Heart left ventricle (tissue), 16 donors: Measurements from ENCODE around the gene IGLON5. TPM values are rescaled to one million over a fixed set of nuclear protein-coding genes. Genes with fewer than 3 reads are reported as not detected.

ENCODE experiments used
- ATAC-seq, 4 donors: fragments of 200-7000 bp; cut with Tn5 transposase; one replicate each; pipeline ENCODE4 v1.9.1; 2020 to 2022; ENCODE audit warnings: moderate library complexity in 4 of 4, mild to moderate bottlenecking in 3 of 4, moderate number of reproducible peaks in 1 of 4
- DNase-seq, 5 donors: peaks; one replicate each; pipeline ENCODE4 v3.0.0-alpha.2; 2020
- H3K27ac ChIP-seq, 12 donors: fragments of 200-600 bp; sonication (generic) in 4 of 12; one replicate each; pipeline versions ENCODE4 v1.5.0 to v1.8.0; 2016 to 2022; ENCODE audit warnings: mild to moderate bottlenecking in 2 of 12
- H3K27me3 ChIP-seq, 9 donors: fragments of 200-600 bp; sonication (generic) in 2 of 9; one replicate each; pipeline versions ENCODE4 v1.5.1 to v1.8.0; 2016 to 2022; ENCODE audit warnings: mild to moderate bottlenecking in 3 of 9
- H3K36me3 ChIP-seq, 9 donors: fragments of 200-600 bp; sonication (generic) in 2 of 9; one replicate each; pipeline versions ENCODE4 v1.5.0 to v1.8.0; 2018 to 2022; ENCODE audit warnings: mild to moderate bottlenecking in 2 of 9
- H3K4me1 ChIP-seq, 12 donors: fragments of 200-600 bp; sonication (generic) in 4 of 12; one replicate each; pipeline versions ENCODE4 v1.5.0 to v1.8.0; 2016 to 2022; ENCODE audit warnings: mild to moderate bottlenecking in 3 of 12
- H3K4me3 ChIP-seq, 12 donors: fragments of 200-600 bp; sonication (generic) in 4 of 12; one replicate each; pipeline versions ENCODE4 v1.5.0 to v1.8.0; 2017 to 2022; ENCODE audit warnings: mild to moderate bottlenecking in 9 of 12, moderate library complexity in 4 of 12
- H3K9me3 ChIP-seq, 12 donors: fragments of 200-600 bp; sonication (generic) in 4 of 12; one replicate each; pipeline versions ENCODE4 v1.5.0 to v1.8.0; 2016 to 2022; ENCODE audit warnings: mild to moderate bottlenecking in 1 of 12
- POLR2A ChIP-seq, 2 donors: fragments of 450-650 bp; IDR thresholded peaks; one replicate each; pipeline ENCODE4 v1.6.1; 2017; ENCODE audit warnings: antibody characterized with exemption in 2 of 2, mild to moderate bottlenecking in 2 of 2, moderate library complexity in 2 of 2
- WGBS, 4 donors: extraction: QIAGEN DNeasy Blood & Tissue Kit in 2 of 4; methylation state at CpG; one replicate each; pipeline versions ENCODE4 v1.1.5 to v1.1.7; 2013 to 2018; 5-methylcytosine and 5-hydroxymethylcytosine counted together
- intact Hi-C, 10 donors: fragments of 100-400 bp; cut with DNase I; formaldehyde crosslinking; loops; one replicate each; pipeline versions ENCODE4 v1.11.1 to v1.14.2; 2022
- polyA plus RNA-seq, 2 donors: library from polyadenylated mRNA; stranded (reverse); fragments of 200-250 nt; gene quantifications; one replicate each; pipeline ENCODE4 v1.2.3, GENCODE V29; 2013
- total RNA-seq, 9 donors: library from RNA; depleted of rRNA in 2 of 9; stranded (reverse); fragments of >200 nt in 2 of 9; fragmentation: NEBNext Ultra II Directional in 3 of 9; extraction: Animal tissue kit (Norgen Biotek cat#: 25700) in 3 of 9; gene quantifications; one replicate each; pipeline versions ENCODE4 v1.1.0 to v1.2.4, GENCODE V29; 2016 to 2023
- TF ChIP-seq, protein P1 (sequence below), 12 donors: fragments of 200-600 bp; sonication (generic) in 4 of 12; IDR thresholded peaks; one replicate each; pipeline versions ENCODE4 v1.5.0 to v1.8.0; 2018 to 2022; ENCODE audit warnings: antibody characterized with exemption in 12 of 12, mild to moderate bottlenecking in 5 of 12
- donor health status: ischemic (EF 13 %, LVEDD 7.1; RV severe dilation, severe dysfunction).
- donor health status: healthy with polysubstance abuse.
- donor health status: DM: no; HTN: yes; CAD: no.
- donor health status: DM: no; HTN: no; CAD: no.
- donor health status: ischemic (EF 25% LVEDD 6.9; RV normal size, moderate dysfunction).
- donor health status: ischemic (EF 25% LVEDD 5.7; RV mildly dilated, moderate dysfunction).
- donor health status: healthy.
- donor health status: DM: yes; HTN: yes; CAD: no.
- donor health status: ischemic (EF 35%, LVEDD 5.7; RV mildly dilated, moderate dysfunction).
- donor health status: nonischemic (EF 11% LVEDD 7.7; RV severe dilation, severe dysfunction).
- donor health status: DM: yes; HTN: yes; CAD: no.
- donor health status: PGD.
- donor health status: ischemic (EF 29% LVEDD 5.4; RV normal size, mild dysfunction).
- donor health status: nonischemic (EF 23%, LVEDD 6.1; RV moderate dilation, normal function).

Gene IGLON5
- total and polyA plus RNA-seq, 11 donors, result 0.09 to 0.10 TPM; not detected in 9

- DNase-seq (no peak), ATAC-seq (no peak)
- Histone ChIP-seq H3K9me3 (no peaks in the 10 kb centered on the region), H3K36me3 (no peaks in the 10 kb centered on the region), H3K4me3 (no peak overlapping the region), H3K27me3 (peaks cover 0 to 27% (median 0%) of the 10 kb centered on the region in 9 donors), H3K4me1 (peaks cover 0 to 14% (median 0%) of the 10 kb centered on the region in 12 donors), H3K27ac (no peak overlapping the region)
- TF ChIP-seq, protein P1, sequence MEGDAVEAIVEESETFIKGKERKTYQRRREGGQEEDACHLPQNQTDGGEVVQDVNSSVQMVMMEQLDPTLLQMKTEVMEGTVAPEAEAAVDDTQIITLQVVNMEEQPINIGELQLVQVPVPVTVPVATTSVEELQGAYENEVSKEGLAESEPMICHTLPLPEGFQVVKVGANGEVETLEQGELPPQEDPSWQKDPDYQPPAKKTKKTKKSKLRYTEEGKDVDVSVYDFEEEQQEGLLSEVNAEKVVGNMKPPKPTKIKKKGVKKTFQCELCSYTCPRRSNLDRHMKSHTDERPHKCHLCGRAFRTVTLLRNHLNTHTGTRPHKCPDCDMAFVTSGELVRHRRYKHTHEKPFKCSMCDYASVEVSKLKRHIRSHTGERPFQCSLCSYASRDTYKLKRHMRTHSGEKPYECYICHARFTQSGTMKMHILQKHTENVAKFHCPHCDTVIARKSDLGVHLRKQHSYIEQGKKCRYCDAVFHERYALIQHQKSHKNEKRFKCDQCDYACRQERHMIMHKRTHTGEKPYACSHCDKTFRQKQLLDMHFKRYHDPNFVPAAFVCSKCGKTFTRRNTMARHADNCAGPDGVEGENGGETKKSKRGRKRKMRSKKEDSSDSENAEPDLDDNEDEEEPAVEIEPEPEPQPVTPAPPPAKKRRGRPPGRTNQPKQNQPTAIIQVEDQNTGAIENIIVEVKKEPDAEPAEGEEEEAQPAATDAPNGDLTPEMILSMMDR (IDR thresholded peaks at IDR 0.05), result no peak
- TF ChIP-seq POLR2A (IDR thresholded peaks at IDR 0.05), result no peak
- WGBS, 4 donors, result 75 to 81% (median 78%) methylated on average over 8 of the region's 8 CpGs
- intact Hi-C loops, result no loop called here
Measured at GRCh38 chr19:51274049-51274770, 37.2 kb upstream of the IGLON5 start.

- WGBS, 4 donors, result 75 to 85% (median 79%) methylated on average over 3 of the region's 3 CpGs
- Histone ChIP-seq H3K36me3 (no peaks in the 10 kb centered on the region), H3K9me3 (no peaks in the 10 kb centered on the region), H3K27ac (no peak overlapping the region), H3K4me3 (no peak overlapping the region), H3K4me1 (peaks cover 0 to 5% (median 0%) of the 10 kb centered on the region in 12 donors), H3K27me3 (peaks cover 0 to 17% (median 4%) of the 10 kb centered on the region in 9 donors)
- DNase-seq (no peak), ATAC-seq (no peak)
- intact Hi-C loops, result no loop called here
- TF ChIP-seq, protein P1 (IDR thresholded peaks at IDR 0.05), result no peak
- no peak for TF ChIP-seq POLR2A (IDR thresholded peaks at IDR 0.05)
Measured at GRCh38 chr19:51277112-51277511, 34.3 kb upstream of the IGLON5 start.

DNA sequence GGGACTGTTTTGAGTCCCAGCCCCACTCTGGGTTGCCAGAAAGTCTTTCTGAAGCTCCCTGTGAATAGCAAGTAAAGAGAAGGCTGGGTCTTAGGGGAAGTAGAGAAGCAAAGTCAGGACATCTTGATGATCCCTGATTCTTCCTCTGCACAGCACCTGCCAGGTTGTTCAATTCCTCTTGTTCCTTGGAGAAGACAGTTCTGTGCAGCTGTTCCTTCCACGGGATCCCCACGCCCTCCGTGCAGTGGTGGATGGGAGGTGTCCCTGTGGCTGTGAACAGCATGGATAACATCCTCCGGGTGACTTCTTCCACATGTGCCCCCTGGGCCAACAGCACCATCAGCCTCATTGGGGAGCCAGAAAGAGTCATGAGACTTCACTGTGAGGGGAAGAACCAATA is 29.1 kb upstream of the IGLON5 start:
- ATAC-seq, result no peak
- H3K4me3 ChIP-seq, result no peak overlapping the region
- DNase-seq, result no peak
- TF ChIP-seq, protein P1 (IDR thresholded peaks at IDR 0.05), result no peak
- no peak for TF ChIP-seq POLR2A (IDR thresholded peaks at IDR 0.05)
- peaks cover 0 to 8% (median 0%) of the 10 kb centered on the region in 12 donors for H3K9me3 ChIP-seq
- H3K4me1 ChIP-seq, result no peaks in the 10 kb centered on the region
- intact Hi-C loops, result no loop called here
- WGBS, 4 donors, result 79 to 84% (median 83%) methylated on average over 4 of the region's 4 CpGs
- H3K36me3 ChIP-seq, result no peaks in the 10 kb centered on the region
- no peak overlapping the region for H3K27ac ChIP-seq
- peaks cover 0 to 24% (median 4%) of the 10 kb centered on the region in 9 donors for H3K27me3 ChIP-seq

DNA sequence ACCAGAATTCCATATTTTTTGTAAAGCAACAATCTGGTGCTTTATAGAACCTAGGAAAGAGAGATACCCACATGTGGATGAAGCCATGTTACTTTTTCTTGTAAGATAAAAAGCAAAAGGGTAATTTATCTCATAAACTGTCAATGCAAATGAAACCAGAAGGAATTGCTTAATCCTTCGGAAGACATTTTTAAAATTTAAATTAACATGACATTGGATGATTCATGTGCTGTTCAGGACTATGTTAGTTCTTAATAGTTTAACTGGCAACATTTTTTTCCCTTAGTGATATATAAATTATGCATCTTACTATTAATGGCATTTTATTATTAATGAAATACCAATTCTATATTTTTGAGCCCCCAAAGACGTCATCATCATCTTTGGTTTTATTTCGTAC is 25.8 kb upstream of the IGLON5 start:
- WGBS, 4 donors, result 65 to 81% (median 73%) methylated on average over 3 of the region's 3 CpGs
- no peaks in the 10 kb centered on the region for H3K36me3 ChIP-seq
- H3K4me1 ChIP-seq, result no peaks in the 10 kb centered on the region
- no peak overlapping the region for H3K27ac ChIP-seq
- ATAC-seq (no peak), DNase-seq (no peak)
- H3K27me3 ChIP-seq, result peaks cover 0 to 27% (median 5%) of the 10 kb centered on the region in 9 donors
- peaks cover 0 to 16% (median 0%) of the 10 kb centered on the region in 12 donors for H3K9me3 ChIP-seq
- TF ChIP-seq, protein P1 (IDR thresholded peaks at IDR 0.05), result no peak
- TF ChIP-seq POLR2A (IDR thresholded peaks at IDR 0.05), result no peak
- intact Hi-C loops, result no loop called here
- no peak overlapping the region for H3K4me3 ChIP-seq
